Activated CD4-positive, alpha-beta T cell treated with anti-CD3 and anti-CD28 coated beads, Interleukin-2, amount 50 U/mL, for 48 hours (primary cell): Measurements from ENCODE around the gene ATAD1.
"Not testable (repeated sequence)": the region's sequence is repeated elsewhere in the genome, so short reads cannot be mapped to it uniquely, and the experiment has no call there.

Experiments
- DNase-seq, 2 experiments: peaks; one replicate each; pipeline ENCODE4 v3.0.0-alpha.2; 2020

The ATAD1 gene, protein sequence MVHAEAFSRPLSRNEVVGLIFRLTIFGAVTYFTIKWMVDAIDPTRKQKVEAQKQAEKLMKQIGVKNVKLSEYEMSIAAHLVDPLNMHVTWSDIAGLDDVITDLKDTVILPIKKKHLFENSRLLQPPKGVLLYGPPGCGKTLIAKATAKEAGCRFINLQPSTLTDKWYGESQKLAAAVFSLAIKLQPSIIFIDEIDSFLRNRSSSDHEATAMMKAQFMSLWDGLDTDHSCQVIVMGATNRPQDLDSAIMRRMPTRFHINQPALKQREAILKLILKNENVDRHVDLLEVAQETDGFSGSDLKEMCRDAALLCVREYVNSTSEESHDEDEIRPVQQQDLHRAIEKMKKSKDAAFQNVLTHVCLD

DNA sequence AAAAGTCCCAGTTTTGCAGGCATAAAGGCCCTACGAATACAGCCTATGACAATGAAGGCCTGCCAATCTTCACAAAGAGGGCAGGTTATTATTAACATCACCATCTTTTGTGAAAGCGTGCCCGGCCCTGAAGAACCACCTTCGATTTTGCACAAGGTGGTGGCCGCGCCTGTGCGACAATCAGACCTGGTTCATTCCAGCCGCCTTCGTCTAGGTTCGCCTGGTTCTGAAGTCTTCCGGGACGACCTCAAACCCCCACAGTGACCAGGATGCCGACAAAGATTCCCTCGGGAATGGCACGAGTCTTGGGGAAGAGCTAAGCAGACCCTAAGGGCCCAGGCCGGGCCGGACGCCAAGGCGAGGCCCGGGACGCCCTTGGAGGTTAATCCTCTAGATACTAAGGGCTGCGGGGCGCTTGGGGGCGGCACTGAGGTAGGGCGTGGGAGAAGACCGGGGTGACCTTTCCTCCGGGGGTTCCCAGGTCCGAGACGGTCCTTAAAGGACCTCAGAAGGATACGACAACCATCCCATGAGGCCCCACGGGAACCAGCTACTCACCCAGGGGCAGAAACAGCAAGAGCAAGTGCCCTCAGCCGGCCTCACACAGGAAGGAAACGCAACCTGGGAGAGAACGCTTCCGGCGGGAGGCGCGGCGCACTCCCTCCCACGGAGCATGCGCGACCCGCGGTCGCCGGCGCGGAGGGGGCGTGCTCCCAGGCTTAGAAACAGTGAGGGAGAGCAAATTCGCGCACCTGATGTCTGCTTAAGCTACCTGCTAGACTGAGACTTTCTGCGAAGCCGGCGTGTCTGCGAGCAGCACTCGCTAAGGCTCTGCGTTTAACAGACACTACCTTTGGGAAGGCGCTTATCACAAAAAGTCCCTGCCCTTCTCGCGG is at the start of gene ATAD1:
Gene ATAD1 (minus strand): TSS at position 618 of the 896 bp plus-strand sequence. CDS start 3,627 bp downstream, outside the sequence.
- DNase-seq = peak; percentile 84 to 89

DNA sequence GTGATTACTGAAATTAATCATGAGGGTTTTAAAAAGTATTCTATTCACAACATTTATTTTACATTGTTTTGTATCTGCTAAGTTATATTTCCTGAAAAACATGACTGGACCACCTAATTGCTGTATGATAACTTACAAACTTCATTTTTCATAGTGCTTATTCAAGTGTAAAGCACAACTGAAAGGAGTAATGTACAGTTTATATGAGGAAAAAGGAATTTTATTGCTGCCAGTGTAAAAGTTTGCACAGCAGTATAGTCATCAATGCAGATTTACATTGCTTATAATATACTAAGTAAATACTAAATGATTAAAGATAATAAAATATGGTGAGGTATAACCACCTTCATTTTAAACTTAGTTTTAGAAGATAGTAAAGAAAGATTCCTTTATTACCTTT is 49.4 kb upstream of the ATAD1 start:
- DNase-seq = no peak

GRCh38 chr10:87866412-87866974 is 48.5 kb upstream of the ATAD1 start:
- DNase-seq = no peak

DNA sequence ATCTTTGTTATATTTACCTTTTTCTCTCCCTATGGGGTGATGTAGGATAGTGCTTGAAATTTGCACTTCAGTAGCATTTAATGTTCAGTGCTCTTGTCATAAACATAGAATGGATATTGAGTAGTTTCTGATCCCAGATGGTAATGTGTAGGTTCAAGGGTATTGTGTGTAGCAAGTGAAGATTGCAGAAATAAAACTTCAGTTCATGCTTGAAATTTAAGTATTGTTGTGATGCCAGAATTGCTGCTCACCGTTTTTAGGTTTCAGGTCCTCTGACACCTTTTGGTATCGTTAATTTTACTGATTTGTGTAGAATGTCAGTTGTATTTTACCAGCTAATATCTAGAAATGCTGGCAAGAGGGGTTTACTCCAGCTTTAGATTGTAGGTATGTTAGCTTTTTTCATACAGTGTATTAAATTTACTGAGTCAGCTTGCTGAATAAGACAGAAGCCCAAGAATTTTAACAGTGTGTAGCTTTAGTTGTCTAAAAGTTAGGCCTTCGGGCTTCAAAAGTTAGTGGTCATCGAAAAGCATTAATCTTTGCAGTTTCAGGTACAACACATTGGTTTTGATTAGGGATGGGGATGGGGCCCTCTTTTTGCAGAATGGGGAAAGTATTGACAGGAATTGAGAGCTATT is 47.3 kb upstream of the ATAD1 start:
- DNase-seq = no peak

DNA sequence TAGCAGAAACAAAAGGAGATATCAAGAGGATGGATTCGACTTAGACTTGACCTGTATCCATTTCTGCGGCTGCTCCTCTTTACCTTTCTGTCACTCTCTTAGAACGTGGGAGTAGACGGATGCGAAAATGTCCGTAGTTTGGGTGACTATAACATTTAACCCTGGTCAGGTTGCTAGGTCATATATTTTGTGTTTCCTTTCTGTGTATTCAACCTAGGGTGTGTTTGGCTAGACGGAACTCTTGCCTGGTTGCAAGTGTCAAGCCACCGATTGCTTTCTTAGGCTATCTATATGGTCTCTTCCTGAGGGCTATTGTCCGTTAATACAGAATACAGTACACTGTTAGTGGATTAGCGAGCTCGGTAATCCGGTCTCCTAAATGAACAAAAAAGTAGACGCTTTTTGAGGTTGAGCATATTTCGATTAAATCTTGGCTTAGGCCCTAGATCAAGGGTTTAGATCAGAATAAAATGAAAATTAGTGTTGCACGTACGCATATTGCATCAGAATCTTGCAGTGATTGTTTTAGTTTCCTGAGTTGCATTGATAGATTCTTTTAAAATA is 46.6 kb upstream of the ATAD1 start:
- DNase-seq = peak in 1 of 2 experiments; percentile 7

DNA sequence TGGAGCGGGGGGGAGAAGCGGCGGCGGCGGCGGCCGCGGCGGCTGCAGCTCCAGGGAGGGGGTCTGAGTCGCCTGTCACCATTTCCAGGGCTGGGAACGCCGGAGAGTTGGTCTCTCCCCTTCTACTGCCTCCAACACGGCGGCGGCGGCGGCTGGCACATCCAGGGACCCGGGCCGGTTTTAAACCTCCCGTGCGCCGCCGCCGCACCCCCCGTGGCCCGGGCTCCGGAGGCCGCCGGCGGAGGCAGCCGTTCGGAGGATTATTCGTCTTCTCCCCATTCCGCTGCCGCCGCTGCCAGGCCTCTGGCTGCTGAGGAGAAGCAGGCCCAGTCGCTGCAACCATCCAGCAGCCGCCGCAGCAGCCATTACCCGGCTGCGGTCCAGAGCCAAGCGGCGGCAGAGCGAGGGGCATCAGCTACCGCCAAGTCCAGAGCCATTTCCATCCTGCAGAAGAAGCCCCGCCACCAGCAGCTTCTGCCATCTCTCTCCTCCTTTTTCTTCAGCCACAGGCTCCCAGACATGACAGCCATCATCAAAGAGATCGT is 46.0 kb upstream of the ATAD1 start:
- peak; percentile 32 to 43 for DNase-seq

GRCh38 chr10:87863053-87863943 is 45.3 kb upstream of the ATAD1 start, which contains the start of the genes KLLN and PTEN:
KLLN (minus strand) TSS chr10:87863533; CDS start chr10:87862487, 1,046 bp downstream.
PTEN (plus strand) TSS chr10:87863625; CDS start chr10:87864470, 845 bp downstream.
- DNase-seq = peak; percentile 82 to 86

GRCh38 chr10:87862679-87863052 is 44.6 kb upstream of the ATAD1 start:
- DNase-seq = no peak

DNA sequence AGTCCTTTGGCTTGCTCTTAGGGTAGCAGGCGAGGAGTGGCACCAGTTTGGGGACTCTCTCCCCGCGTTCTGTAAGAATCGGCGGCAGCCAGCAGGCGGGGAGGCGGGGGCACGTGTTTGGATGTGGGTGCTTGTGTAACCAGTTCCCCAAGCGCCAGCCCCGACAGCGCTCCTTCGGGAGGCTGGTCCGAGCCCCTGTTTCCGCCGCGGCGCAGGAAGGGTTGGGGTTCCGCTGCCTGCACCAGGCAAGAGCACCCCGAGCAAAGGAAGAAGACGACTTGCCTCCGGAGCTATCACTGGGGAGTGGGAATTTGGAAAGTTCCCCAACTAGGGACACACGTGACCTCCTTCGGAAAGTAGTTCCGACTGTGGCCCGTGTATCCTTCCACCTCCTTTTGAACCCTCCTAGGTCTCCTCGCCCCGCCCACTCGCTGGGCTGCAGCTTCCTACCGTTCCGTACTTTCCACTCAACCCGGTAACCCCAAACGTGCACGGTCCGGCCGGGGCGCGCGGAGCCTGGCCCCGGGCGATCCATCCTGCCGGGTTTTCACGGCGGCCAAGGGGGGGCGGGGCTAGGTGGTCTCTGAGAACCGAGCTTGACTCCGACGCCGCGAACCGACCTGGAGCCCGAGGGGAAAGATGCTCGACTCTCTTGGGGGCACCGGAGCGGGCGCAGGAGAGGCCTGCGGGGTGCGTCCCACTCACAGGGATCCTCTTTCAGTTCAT is 44.1 kb upstream of the ATAD1 start:
- peak; percentile 94 for DNase-seq

GRCh38 chr10:87861566-87861952 is 43.5 kb upstream of the ATAD1 start:
- DNase-seq = peak in 1 of 2 experiments; percentile 4

- DNase-seq = no peak
These were observed 42.9 kb upstream of the ATAD1 start for GRCh38 chr10:87860816-87861403.

- no peak for DNase-seq
These were observed 42.2 kb upstream of the ATAD1 start for GRCh38 chr10:87860156-87860795.

GRCh38 chr10:87855665-87856064 is 37.6 kb upstream of the ATAD1 start:
- DNase-seq = not testable (repeated sequence)

DNA sequence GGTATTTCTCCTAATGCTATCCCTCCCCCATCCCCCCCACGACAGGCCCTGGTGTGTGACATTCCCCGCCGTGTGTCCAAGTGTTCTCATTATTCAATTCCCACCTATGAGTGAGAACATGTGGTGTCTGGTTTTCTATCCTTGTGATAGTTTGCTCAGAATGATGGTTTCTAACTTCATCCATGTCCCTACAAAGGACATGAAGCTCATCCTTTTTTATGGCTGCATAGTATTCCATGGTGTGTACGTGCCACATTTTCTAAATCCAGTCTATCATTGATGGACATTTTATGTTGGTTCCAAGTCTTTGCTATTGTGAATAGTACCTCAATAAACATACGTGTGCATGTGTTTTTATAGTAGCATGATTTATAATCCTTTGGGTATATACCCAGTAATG is 37.2 kb upstream of the ATAD1 start:
- DNase-seq = not testable (repeated sequence)

GRCh38 chr10:87852089-87852488 is 34.1 kb upstream of the ATAD1 start:
- no peak for DNase-seq

- DNase-seq = peak; percentile 28 to 40
These were observed 32.7 kb upstream of the ATAD1 start for GRCh38 chr10:87850742-87851205.

- no peak for DNase-seq
These were observed 31.0 kb upstream of the ATAD1 start for GRCh38 chr10:87849001-87849400.

- no peak for DNase-seq
These were observed 29.5 kb upstream of the ATAD1 start for GRCh38 chr10:87847550-87847949.

DNA sequence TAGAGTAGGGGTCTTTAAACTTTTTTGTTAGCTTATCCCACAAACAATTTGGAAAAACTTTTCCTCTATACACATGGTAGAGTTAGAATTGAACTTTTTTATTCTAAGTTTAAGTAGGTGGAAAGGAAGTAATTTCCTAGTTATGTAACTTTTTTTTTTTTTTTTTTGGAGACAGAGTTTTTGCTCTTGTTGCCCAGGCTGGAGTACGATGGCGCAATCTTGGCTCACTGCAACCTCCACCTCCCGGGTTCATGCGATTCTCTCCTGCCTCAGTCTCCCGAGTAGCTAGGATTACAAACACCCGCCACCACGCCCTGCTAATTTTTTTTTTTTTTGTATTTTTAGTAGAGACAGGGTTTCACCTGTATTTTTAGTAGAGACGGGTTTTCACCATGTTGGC is 28.7 kb upstream of the ATAD1 start:
- DNase-seq = not testable (repeated sequence)
